ENCODE data around the gene MYBPC1. TPM values are rescaled to one million over a fixed set of nuclear protein-coding genes. Genes with fewer than 3 reads are reported as not detected.

Gene MYBPC1
- total and polyA plus RNA-seq, 8 donors, result 0.08 to 13.6 (median 0.35) TPM; not detected in 2

DNA sequence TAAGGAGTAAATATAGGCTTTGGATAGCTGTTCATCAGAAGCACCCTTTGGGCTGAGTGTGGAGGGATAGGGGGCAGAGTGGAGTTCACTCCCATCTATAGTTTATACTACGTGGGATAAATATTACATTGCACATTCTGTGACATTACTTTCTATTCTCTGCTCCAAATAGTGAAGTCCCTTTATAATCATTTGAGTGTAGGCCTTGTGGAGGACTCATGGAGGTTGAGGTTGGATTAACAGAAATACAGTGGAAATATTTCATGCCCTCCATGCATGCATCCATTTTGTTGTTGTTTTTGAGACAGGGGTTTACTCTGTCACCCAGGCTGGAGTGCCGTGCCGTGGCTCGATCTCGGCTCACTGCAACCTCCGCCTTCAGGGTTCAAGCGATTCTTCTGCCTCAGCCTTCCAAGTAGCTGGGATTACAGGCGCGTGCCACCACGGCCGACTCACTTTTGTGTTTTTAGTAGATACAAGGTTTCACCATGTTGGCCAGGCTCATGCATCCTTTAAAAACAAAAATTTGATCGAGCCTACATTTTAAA is 104.1 kb downstream of the MYBPC1 start:
- peak overlapping the region; percentile 84 to 94 (median 90) for H3K4me3 ChIP-seq
- no peaks in the 10 kb centered on the region for H3K27me3 ChIP-seq
- 70 to 75% methylated on average over 12 of the region's 12 CpGs for WGBS, 2 donors
- no peaks in the 10 kb centered on the region for H3K36me3 ChIP-seq
- TF ChIP-seq, protein P1, sequence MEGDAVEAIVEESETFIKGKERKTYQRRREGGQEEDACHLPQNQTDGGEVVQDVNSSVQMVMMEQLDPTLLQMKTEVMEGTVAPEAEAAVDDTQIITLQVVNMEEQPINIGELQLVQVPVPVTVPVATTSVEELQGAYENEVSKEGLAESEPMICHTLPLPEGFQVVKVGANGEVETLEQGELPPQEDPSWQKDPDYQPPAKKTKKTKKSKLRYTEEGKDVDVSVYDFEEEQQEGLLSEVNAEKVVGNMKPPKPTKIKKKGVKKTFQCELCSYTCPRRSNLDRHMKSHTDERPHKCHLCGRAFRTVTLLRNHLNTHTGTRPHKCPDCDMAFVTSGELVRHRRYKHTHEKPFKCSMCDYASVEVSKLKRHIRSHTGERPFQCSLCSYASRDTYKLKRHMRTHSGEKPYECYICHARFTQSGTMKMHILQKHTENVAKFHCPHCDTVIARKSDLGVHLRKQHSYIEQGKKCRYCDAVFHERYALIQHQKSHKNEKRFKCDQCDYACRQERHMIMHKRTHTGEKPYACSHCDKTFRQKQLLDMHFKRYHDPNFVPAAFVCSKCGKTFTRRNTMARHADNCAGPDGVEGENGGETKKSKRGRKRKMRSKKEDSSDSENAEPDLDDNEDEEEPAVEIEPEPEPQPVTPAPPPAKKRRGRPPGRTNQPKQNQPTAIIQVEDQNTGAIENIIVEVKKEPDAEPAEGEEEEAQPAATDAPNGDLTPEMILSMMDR (IDR thresholded peaks at IDR 0.05), result no peak
- ATAC-seq (peak in 2 of 4 donors; percentile 24 to 36), FAIRE-seq (no peak), DNase-seq (no peak)
- peaks cover 9 to 25% (median 9%) of the 10 kb centered on the region in 3 donors for H3K4me1 ChIP-seq
- intact Hi-C loops (cut with DNase I), result no loop called here
- no peaks in the 10 kb centered on the region for H3K9me3 ChIP-seq
- H3K27ac ChIP-seq, result peak overlapping the region; percentile 79 to 93 (median 86)

DNA sequence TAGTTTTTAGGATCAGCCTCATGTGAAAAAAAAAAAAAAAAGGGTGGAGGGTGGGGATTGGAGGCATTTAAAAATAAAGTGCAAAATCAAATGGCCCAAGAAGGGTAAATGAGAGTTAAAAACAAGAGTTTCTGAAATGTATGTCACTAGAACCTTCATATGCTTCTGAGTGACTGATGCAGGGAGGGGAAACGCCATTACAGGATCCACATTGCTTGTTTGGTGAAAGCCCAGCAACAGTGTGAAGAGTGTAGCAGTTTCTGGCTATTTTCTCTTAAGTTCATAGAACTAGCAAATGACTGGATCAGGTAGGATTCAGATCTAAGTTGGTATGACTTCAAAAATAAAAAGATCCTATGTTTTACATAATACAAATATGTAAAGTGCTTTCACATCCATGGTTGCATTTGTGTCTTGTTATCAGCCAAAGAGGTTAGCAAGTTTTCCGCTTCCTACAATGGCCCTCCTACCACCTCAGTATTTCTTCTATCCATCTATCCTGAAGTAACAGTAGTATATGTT is 105.6 kb downstream of the MYBPC1 start:
- no peaks in the 10 kb centered on the region for H3K36me3 ChIP-seq
- H3K4me3 ChIP-seq, result no peak overlapping the region
- intact Hi-C loops (cut with DNase I), result no loop called here
- FAIRE-seq, result no peak
- no peak overlapping the region for H3K27ac ChIP-seq
- DNase-seq, result no peak
- TF ChIP-seq, protein P1 (IDR thresholded peaks at IDR 0.05), result no peak
- peaks cover 9 to 25% (median 12%) of the 10 kb centered on the region in 3 donors for H3K4me1 ChIP-seq
- no peaks in the 10 kb centered on the region for H3K27me3 ChIP-seq
- 79 to 85% methylated on average over 2 of the region's 2 CpGs for WGBS, 2 donors
- ATAC-seq, result no peak
- no peaks in the 10 kb centered on the region for H3K9me3 ChIP-seq

DNA sequence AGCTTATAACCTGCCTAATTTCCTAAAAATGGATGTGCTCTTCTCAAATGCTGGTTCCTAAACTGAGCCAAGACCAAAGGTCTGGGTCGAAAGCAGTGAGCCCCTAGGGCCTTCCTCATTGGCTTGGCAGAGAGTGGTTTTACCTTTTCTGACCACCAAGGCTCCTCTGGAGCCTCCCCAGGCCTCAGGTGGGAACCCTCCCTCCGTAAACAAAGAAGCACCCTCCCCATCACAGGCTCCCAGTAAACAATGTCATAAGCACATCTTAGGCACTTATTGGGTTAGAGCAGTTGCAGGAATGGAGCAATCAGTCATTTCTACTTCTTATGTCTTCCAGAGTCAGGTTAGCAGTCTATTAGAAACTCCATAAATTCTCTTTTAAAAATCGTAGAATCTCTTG is 108.7 kb downstream of the MYBPC1 start:
- WGBS, 2 donors, result 74 to 82% methylated on average over 3 of the region's 3 CpGs
- intact Hi-C loops (cut with DNase I), result no loop called here
- TF ChIP-seq, protein P1 (IDR thresholded peaks at IDR 0.05), result no peak
- Histone ChIP-seq H3K27ac (no peak overlapping the region), H3K4me3 (no peak overlapping the region), H3K4me1 (peaks cover 7 to 27% (median 13%) of the 10 kb centered on the region in 3 donors), H3K36me3 (no peaks in the 10 kb centered on the region), H3K27me3 (no peaks in the 10 kb centered on the region), H3K9me3 (no peaks in the 10 kb centered on the region)
- no peak for ATAC-seq
- FAIRE-seq, result no peak
- DNase-seq, result no peak

DNA sequence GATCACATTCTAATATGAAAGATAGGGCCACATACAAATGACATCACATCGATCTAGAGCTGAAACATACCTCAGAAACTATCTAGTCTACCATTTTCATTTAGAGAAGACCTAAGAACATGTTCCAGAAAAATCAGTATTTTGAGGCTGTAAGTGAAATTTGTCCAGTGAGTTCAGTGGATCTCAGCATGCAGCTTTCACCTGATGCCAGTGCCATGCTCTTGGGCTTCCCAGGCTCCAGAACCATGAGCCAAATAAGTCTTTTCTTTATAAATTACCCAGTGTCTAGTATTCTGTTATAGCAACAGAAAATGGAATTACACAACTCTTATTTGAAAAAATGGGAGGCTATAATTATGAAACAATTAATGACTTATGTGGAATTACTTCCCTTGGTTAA is 111.6 kb downstream of the MYBPC1 start:
- ATAC-seq, result no peak
- Histone ChIP-seq H3K4me1 (peaks cover 4 to 16% (median 13%) of the 10 kb centered on the region in 3 donors), H3K9me3 (no peaks in the 10 kb centered on the region), H3K27ac (no peak overlapping the region), H3K4me3 (no peak overlapping the region), H3K36me3 (no peaks in the 10 kb centered on the region), H3K27me3 (no peaks in the 10 kb centered on the region)
- DNase-seq, result no peak
- intact Hi-C loops (cut with DNase I), result no loop called here
- WGBS, 2 donors, result 99 to 100% methylated on average over 1 of the region's 1 CpG
- FAIRE-seq, result no peak
- TF ChIP-seq, protein P1 (IDR thresholded peaks at IDR 0.05), result no peak

DNA sequence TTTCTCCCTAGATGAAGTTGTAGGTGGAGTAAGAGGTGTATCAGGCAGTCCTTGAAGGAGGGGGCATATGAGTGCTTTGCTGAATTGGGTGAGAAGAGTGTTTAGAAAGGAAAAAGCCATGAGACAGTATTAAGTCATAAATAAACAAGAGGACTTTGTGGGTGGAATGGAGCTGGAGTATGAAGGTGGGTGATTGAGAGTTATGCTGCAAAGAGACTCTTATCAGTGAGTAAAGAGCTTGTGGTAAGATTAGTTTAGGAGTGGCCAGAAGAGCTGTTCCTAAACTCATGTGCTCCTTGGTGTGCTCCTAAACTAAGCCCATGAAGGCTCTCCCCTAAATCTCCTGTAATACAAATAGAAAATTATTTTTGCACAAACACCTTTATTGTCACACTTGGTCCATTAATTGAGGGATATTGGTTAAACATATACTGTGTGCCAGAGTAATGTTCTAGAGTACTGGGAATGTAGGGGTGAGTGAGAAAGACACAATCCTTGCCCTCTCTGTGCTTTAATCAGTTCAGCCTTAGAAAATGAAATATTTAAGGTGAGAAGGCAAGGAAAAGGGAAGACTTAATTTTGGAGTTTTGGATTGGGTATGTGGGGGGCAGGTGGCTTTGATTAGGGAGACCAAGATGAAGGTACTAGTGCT is 112.5 kb downstream of the MYBPC1 start:
- FAIRE-seq (no peak), ATAC-seq (peak in 2 of 4 donors; percentile 35 to 61), DNase-seq (no peak)
- Histone ChIP-seq H3K36me3 (no peaks in the 10 kb centered on the region), H3K4me1 (peaks cover 4 to 16% (median 13%) of the 10 kb centered on the region in 3 donors), H3K27me3 (no peaks in the 10 kb centered on the region), H3K4me3 (no peak overlapping the region), H3K9me3 (no peaks in the 10 kb centered on the region), H3K27ac (no peak overlapping the region)
- TF ChIP-seq, protein P1 (IDR thresholded peaks at IDR 0.05), result no peak
- intact Hi-C loops (cut with DNase I), result no loop called here
